ENCODE results near the gene ROPN1L.

DNA sequence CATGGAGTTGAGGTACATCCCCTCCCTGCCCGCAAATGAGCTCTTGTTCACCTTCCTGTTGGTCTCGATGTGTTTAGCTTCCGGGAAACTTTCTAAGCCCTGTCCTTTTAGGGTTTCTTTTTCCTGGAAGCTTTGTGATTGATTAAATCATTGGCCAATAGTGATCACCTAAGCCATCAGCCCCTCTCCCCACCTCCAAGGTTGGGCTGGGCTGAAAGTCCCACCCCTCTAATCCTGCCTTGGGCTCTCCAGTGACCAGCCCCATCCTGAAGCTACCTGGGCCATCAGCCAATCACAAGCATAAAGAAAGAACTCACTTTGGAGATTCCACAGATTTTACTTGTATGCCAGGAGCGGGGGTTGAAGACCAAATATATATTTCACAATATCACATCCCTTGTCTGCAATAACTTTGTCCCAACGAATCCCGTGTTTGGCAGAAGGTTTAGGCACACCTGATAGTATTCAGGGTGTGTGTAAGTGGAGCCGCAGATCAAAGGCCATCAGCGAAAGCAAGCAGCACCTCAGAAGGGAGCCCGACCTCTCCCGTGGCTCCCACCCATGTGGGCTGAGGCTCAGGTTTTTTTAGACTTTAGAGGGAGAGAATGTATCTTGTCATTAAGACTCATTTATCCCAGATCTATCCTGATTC lies 20.4 kb downstream of the ROPN1L start:
- TF ChIP-seq POLR2A (IDR thresholded peaks at IDR 0.05; ENCODE audit: low read depth, low read length) = no peak
- TF ChIP-seq, protein P1, sequence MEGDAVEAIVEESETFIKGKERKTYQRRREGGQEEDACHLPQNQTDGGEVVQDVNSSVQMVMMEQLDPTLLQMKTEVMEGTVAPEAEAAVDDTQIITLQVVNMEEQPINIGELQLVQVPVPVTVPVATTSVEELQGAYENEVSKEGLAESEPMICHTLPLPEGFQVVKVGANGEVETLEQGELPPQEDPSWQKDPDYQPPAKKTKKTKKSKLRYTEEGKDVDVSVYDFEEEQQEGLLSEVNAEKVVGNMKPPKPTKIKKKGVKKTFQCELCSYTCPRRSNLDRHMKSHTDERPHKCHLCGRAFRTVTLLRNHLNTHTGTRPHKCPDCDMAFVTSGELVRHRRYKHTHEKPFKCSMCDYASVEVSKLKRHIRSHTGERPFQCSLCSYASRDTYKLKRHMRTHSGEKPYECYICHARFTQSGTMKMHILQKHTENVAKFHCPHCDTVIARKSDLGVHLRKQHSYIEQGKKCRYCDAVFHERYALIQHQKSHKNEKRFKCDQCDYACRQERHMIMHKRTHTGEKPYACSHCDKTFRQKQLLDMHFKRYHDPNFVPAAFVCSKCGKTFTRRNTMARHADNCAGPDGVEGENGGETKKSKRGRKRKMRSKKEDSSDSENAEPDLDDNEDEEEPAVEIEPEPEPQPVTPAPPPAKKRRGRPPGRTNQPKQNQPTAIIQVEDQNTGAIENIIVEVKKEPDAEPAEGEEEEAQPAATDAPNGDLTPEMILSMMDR (conservative IDR thresholded peaks at IDR 0.05; ENCODE audit: low read depth, low read length) = no peak
